Stromal cell of bone marrow (primary cell): ENCODE data around the gene KCTD11.

Experiments used
- DNase-seq: peaks from one replicate; pipeline ENCODE4 v3.0.0-alpha.2; 2012; ENCODE audit warnings: low read depth

The KCTD11 gene

GRCh38 chr17:7351665-7352502 is at the start of gene KCTD11:
TSS of gene KCTD11 (plus strand) at chr17:7352162.
- DNase-seq, result peak; percentile 82

DNA sequence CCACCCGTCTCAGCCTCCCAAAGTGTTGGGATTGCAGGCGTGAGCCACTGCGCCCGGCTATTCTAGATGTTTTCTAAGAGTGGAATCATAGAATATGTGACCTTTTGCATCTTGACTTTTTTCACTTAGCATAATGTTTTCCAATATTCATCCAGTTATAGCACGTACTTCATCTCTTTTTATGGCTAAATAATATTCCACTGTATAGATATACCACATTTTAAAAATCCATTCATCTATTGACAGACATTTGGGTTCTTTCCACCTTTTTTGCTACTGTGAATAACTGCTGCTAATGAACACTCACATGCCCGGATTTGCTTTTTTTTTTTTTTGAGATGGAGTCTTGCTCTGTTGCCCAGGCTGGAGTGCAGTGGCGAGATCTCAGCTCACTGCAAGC is 47.8 kb upstream of the KCTD11 start:
- no peak for DNase-seq

- peak; percentile 100 for DNase-seq
Measured at GRCh38 chr17:7306911-7307685, 44.9 kb upstream of the KCTD11 start, which contains the start of gene EIF5A. TSS of gene EIF5A (plus strand) at chr17:7307628. CDS start at chr17:7309636, 2,008 bp downstream.

GRCh38 chr17:7307686-7308624 is 44.0 kb upstream of the KCTD11 start:
- peak; percentile 13 for DNase-seq

- peak; percentile 81 for DNase-seq
Measured at GRCh38 chr17:7308625-7309433, 43.1 kb upstream of the KCTD11 start.

GRCh38 chr17:7309628-7310027 is 42.3 kb upstream of the KCTD11 start:
- no peak for DNase-seq

DNA sequence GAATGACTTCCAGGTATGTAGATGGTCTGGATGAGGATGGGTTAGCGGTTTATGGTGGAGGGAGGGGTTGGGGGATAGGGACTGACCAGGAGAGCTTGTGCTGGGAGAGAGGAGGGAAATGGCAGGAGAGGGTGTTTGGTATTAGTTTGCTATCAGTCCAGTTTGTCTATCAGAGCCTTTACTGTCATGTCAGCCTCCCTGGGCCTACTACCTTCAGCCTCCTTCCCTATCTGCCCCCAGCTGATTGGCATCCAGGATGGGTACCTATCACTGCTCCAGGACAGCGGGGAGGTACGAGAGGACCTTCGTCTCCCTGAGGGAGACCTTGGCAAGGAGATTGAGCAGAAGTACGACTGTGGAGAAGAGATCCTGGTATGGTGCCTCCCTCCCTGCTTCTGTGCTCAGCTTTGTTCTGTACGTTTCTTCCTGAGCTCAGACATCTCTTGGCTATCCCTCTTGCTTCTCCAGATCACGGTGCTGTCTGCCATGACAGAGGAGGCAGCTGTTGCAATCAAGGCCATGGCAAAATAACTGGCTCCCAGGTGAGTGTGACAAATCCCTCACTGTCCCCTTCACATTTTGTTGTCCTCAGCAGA is 40.8 kb upstream of the KCTD11 start:
- DNase-seq, result no peak

DNA sequence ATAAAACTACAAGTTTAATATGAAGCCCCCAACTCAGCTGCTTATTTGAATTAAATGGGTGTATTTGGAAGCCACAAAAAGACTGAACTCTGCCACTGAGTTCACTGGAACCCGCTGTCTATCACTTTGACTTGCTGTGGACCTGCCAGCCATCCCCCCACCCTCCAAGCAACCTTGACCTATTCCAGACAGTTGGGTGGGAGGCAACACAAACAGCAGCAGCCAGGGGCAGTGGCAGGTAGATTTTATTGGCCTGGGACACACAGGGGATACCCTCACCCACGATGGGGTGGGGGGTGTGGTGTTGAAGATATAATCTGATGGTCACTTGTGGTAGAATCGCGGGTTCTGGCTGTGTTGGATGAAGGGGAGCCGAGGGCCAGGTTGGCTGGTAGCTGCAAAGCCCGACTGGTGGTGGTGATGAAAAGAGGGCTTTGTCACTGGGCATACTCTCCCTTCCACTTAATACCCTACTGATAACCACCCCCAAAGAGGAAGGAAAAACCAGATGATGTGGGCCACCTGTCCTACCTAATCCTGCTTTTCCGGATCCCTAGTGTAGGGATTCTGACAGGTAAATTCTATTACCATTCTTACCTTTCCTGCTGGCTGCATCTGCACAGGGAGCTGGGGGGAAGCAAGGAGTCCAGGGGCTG is 39.4 kb upstream of the KCTD11 start:
- DNase-seq, result no peak

DNA sequence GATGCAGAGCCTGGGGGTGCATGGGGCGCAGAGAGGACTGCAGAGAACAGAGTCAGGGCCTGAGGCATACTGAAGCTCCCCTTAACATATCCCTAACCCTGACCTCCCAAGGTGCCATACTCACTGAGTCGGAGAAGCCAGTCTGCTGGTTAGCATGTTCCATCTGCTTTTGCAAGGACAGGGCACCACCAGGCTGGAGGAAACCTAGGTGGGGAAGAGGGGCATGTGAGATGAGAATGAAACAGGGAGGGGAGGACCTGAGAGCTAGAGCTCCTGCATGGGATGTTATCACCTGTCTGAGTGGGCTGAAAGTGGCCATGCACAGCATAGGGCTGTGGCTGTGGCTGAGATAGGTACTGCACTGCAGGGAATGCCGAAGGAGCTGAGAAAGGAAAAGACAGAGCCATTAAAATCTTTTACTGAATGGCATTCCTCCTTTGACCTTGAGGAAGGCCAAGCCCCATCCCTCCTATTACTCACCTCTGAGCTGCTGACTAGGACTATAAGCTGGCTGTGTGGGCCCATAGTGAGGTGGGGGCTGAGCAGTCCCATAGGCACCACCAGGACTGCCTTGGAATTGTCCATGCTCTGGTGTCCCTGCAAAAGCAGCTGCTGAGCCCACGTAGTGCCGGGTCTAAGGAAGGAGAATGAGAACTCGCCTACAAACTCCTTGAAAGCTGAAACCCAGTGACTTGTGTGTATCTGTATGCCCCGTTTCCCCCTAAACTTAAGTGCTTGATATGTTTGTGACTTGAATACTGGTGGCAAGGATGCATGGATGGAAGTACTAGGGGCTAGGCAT is 38.7 kb upstream of the KCTD11 start:
- DNase-seq, result no peak

GRCh38 chr17:7313890-7314718 is 37.9 kb upstream of the KCTD11 start:
- no peak for DNase-seq

GRCh38 chr17:7314719-7315569 is 37.0 kb upstream of the KCTD11 start, which contains the start of gene GPS2:
TSS of gene GPS2 (minus strand) at chr17:7315360. CDS start at chr17:7315052, 308 bp downstream.
- peak; percentile 61 for DNase-seq

DNA sequence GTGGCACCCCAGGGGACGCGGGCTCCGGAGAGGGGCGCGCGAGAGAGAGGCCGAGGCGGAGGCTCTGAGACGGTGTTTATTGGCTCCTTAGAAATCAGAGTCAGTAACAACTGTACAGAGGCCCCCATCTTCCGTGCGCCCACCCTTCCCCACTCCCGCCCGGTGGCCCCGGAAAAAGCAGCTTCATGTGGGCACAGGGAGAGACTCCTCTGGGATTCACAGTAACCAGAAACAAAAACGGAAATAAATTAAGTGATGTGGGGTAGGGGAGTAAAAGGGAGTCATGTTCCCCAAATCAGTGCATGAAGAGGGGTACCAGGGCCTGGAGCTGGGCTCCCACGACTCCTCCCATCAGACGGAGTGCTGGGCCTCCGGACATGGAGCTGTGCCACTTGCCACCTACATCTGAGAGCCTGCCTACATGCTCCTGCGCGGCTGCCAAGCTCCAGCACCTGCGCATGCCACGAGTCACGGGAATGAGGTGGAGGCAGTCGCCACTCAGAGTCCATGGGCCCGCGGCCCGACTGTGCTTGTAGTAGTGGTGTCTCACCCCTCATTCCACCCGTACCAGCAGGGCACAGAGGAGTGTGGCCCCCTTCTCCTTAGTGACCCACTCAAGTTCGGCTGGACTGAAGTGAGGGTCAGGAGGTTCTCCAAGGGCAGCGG is 36.3 kb upstream of the KCTD11 start:
- no peak for DNase-seq

DNA sequence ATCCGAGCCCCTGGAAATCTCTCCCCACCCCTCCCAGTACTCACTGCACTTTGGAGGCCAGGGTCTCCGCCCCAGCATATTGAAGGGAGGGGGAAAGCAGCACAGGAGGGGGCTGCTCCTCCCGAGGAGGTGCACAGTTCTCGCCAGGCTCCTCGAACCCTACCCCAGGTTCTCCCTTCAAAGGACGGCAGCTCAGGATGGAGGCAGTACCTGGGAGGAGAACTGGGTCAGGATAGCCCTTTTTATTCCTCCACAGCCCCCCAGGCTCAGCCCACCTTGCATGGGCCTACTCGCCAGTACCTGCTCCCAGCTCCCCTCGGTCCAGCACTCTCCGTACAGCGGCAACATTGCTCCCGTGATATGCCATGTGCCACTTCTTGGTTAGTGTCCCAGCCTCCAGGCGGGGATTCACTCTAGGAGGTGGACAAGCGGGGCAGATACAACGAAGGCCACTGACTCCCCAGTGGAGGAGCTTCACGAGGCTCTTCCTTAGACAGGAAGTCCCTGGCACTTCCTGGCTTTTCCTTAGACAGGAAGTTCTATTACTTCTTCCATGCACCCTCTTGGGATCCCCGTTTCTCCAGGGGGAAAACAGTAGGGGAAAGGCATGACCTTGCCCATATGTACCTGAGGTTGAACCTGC is 34.7 kb upstream of the KCTD11 start:
- no peak for DNase-seq

DNA sequence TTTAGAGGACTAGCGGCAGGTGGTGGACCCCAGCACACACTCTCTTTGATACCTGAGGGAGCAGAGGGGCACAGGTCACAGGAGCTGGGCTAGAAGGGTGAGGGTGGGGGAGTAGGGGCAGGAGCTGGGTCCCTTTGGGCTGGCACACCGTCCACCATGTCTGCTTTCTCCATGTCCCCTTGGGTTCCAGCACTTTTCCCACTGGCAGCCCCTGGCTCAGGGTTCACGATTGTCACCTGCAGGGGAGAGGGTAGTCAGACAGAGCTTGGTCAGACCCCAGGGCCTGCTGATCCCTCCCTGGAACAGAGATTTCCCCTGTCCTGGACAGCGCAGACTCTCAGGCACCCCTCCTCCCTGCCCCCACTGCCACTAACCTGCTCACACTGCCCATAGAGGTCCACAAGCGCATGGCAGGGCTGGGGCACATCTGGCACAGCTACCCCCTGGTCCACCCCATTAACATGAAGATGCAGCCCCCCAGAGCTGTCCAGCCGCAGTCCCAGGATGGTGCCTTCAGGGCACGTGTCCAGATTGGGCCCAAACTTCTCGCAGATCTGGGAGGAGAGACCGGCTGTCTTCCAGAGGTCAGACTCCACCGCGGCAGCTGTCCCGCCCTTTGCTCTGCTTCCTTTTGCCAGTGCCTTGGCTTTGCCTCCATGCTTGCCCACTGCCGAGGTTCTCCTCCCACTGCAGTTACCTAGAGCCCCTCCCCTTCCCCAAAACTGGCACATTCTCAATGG is 33.7 kb upstream of the KCTD11 start:
- DNase-seq, result no peak

- DNase-seq, result no peak
Measured at GRCh38 chr17:7321466-7321865, 30.5 kb upstream of the KCTD11 start.
